HG03039 (cell line): ENCODE measurements around the gene BNC2.
"Not testable (repeated sequence)": the region's sequence is repeated elsewhere in the genome, so short reads cannot be mapped to it uniquely, and the experiment has no call there.

Experiments used
- ATAC-seq: cut with Tn5 transposase; IDR thresholded peaks from one replicate; pipeline ENCODE4 v1.9.1; 2021; ENCODE audit warnings: mild to moderate bottlenecking, moderate library complexity; ENCODE audit not compliant: unreplicated experiment

BNC2 gene, protein sequence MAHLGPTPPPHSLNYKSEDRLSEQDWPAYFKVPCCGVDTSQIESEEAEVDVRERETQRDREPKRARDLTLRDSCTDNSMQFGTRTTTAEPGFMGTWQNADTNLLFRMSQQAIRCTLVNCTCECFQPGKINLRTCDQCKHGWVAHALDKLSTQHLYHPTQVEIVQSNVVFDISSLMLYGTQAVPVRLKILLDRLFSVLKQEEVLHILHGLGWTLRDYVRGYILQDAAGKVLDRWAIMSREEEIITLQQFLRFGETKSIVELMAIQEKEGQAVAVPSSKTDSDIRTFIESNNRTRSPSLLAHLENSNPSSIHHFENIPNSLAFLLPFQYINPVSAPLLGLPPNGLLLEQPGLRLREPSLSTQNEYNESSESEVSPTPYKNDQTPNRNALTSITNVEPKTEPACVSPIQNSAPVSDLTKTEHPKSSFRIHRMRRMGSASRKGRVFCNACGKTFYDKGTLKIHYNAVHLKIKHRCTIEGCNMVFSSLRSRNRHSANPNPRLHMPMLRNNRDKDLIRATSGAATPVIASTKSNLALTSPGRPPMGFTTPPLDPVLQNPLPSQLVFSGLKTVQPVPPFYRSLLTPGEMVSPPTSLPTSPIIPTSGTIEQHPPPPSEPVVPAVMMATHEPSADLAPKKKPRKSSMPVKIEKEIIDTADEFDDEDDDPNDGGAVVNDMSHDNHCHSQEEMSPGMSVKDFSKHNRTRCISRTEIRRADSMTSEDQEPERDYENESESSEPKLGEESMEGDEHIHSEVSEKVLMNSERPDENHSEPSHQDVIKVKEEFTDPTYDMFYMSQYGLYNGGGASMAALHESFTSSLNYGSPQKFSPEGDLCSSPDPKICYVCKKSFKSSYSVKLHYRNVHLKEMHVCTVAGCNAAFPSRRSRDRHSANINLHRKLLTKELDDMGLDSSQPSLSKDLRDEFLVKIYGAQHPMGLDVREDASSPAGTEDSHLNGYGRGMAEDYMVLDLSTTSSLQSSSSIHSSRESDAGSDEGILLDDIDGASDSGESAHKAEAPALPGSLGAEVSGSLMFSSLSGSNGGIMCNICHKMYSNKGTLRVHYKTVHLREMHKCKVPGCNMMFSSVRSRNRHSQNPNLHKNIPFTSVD

DNA sequence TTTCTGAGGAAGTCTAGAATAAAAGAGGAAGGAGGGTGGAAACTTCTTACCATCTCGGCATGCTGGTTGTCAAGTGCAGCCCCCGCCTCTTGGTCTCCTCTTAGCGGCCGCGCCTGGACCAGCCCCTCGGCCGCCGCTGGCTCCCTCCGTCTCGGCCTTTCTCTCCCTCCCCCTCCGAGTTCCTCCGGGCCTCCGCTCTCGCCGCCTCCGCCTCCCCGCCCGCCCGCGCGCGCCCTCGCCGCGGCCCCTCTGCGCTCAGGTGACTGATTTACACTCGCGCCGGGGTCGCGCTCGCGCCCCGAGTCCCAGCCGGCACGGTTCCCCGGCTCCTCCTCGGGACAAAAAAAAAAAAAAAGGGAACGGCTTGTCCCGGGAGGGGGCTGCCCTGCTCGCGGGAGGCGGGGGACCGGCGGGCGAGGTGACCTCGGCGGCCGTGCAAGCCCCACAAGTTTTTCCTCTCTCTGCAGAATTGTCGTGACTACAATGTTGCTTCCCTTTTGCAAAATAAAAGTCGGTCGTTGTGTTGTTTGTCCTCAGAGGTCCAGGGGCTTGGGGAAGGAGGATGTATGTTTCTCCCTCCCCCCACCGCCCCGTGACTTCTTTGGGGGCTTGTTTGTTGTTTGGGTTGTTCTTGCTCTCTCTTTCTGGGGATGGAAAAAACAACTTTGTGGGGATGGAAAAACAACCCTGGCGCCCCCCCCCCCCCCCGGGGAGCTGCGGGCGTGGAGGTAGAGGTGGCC is at the start of gene BNC2:
Gene BNC2, minus strand, starts transcription at position 75 of the 740 bp plus-strand sequence. Its CDS starts 22 bp downstream, at position 53.
- ATAC-seq: no peak

DNA sequence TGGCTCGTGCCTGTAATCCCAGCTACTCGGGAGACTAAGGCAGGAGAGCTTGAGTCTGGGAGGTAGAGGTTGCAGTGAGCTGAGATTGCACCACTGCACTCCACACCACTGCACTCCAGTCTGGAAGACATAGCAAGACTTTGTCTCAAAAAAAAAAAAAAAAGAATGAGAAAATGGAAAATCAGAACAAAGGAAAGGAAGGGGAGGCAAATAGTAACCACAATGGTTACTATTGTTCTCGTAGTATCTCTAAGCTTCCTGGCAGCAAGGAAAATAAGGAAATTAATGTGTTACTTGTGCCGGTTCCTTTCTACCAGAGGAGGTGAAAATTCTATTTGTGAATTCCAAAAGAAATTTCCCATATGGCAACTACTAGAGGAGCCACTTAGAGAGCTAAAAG is 48.5 kb upstream of the BNC2 start:
- no peak for ATAC-seq

DNA sequence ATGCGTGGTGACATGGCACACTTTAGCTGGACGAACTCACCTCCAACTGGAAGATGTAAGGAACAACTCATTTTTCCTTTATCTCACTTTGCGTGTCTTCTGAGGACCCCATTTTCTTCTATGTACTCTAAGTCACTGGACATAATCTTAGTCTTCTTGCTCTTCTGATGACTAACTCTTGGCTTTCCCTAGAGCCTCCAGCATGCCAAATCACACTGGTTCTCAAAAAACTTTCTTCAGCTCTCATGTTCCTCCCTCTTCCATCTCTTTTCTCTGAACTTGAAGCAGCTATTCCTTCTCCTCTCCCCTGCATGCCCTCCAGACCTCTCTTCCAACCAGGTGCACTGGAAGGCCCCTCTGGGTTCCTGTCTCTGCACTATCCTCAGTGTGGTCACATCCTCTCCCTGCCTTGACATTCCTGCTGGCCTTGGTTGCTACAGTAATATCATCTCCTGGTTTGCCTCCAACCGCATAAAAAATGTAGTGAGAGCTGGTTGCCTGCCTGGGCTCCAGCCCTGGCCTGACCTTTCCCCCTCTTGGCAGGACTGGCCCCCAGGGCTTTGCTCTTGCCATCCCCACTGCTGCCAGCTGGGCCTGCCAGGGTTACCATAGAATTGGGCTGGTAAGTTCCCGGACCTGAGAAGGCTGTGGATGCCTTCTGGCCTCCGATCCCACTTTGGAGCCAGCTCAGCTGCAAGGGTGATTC is 44.8 kb upstream of the BNC2 start:
- no peak for ATAC-seq

DNA sequence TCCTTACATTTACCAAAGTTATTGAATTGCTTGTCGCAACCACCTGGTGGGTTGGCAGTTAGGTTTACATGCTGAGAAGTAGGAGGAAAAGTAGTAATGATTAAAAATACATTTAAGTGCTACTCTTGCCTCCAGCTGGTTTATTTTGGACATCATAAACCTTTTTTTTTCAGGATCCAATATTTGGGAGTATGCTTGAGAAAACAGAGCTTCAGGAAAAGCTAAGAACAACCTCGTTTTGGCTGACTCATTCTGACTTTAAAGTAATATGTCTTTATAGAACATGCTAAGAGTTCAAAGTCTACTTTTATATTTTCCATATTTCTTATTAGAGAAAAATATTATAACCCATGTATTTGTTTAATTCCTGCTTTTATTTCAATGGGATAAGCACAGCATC is 41.7 kb upstream of the BNC2 start:
- ATAC-seq: no peak

DNA sequence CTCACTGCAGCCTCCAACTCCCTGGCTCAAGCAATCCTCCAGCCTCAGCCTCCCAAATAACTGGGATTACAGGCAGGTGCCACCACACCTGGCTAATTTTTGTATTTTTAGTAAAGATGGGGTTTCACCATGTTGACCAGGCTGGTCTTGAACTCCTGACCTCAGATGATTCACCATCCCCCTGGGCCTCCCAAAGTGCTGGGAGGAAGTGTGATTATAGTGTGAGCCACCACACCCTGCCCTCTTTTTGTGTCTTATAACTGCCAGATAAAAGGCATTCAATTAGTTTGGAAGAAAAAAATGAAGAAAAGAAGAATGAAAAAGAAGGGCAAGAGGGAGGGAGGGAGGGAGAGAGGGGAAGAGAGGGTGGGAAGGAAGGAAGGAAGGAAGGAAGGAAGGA is 37.7 kb upstream of the BNC2 start:
- not testable (repeated sequence) for ATAC-seq

DNA sequence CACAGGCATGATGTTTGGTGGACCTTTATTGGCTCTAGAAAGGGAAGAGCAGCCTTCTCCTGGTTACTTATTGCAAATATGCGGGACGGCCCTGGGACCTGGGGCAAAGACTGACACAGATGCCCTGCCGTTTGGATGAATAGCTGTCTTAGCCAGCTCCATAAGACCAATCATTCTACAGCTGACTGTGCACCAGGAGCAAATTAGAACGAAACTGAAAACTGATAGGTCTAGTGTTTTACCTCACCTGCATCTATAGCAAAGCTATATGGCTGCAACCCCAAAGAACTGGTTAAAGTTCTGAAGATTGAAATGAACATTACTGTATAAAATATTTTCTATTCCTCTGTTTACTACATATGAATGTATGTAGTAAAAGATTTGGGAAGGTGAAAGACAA is 34.2 kb upstream of the BNC2 start:
- no peak for ATAC-seq

DNA sequence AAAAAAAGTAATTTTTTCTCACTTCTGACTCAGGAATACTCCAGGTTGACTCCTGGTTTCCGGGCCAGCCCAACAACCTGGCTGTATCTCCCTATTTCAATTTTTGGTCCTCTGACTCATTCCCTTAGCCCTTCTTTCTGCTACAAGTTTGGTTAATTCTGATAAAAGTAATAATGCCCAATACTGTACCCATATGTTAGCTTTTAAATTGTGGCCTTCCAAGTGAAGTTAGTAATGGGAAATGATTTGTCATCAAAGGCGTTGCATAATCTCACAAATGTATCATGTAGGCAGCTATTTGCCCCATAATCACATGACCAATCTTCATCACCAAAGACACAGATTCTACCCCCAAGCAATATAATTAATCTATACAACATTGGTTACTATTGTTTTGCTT is 31.1 kb upstream of the BNC2 start:
- ATAC-seq: no peak

DNA sequence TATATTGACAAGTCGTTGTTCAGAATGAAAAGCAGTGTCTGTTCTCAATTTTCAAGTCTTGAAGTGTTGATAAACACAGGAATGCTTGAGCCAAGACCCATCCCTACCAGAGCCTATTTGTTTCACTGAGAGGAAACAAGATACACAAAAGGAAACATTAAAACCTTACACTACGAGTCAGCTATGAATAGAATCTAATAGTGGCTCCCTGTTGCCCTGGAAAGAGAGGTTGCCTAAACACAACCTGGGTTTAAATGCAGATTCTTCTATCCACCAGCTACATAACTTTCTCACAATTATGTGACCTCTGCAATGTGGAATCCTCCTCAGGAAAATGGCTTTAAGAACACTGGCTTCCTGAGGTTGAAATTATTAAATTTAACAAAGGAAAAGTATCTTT is 29.1 kb upstream of the BNC2 start:
- no peak for ATAC-seq

DNA sequence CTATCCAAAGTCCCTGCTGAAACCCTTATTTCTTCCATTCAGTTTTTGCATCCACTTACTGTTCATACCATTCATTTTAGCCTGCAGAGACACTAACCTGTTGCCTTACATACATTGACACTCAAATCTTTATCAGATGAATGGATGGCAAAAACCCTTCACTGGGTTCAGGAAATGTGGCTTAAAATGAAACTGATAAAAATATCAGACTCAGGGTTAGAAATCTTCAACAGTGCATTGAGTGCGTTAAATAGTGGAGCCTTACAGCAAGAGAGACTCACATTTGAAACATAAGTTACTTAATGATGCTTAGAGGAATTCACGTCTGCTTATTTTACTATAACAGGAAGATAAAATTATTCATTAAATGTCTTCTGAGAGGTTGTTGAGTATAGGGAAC is 28.0 kb upstream of the BNC2 start:
- no peak for ATAC-seq

DNA sequence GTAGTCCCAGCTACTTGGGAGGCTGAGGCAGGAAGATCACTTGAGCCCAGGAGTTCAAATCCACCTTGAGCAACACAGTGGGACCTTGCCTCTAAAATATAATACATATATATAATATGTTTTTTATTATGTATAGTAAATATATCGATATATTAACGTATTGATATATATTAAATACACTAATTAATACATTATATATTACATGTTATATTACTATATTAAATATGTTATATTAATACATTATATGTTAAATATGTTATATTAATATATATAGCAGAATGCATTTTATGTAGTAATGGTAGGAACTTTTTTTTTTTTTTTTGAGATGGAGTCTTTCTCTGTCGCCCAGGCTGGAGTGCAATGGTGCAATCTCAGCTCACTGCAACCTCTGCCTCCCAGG is 18.1 kb upstream of the BNC2 start:
- no peak for ATAC-seq

DNA sequence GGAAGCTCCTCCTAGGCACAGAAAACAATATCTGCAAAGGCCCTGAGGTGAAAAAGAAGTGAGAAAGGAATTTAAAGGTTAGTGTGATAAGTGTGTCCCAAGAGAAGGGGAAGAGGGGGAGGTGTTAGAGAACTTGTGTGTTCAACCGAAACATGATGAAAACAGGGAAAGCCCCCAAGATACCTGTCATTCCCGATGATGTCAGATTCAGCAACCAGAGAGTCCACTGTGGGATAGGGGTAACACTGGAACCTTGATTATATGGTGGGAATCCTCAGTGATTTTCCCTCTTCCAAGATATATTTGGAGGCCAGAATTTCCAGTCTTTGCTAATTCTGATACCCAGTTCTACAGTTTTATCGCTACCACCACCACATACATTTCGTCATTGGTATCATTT is 15.5 kb upstream of the BNC2 start:
- ATAC-seq: no peak

DNA sequence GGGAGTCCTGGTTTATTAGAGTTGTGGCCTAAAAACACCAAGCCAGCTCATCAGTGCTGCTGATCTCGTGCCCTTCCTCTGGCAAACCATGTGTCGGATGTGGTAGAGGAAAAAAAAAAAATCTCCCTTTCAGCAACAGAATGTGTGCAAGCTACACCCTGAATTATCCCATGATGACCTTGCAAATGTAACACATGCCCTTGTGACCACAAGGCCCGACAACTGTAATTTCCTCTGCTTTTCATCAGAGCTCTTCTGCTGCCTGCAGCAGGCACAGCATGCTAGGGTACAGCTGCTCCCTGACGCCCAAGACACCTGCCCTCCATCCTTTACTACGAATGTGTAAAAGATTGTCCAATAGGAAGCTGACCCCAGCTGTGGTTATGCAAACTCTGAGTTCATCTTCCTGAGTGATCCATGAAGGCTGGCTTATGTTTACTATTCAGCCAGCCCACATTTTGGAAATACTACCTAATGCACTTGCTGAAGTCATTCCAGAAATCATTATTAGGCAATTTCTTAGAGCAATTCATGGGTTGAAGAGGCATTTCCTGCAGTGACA is 14.6 kb upstream of the BNC2 start:
- no peak for ATAC-seq

DNA sequence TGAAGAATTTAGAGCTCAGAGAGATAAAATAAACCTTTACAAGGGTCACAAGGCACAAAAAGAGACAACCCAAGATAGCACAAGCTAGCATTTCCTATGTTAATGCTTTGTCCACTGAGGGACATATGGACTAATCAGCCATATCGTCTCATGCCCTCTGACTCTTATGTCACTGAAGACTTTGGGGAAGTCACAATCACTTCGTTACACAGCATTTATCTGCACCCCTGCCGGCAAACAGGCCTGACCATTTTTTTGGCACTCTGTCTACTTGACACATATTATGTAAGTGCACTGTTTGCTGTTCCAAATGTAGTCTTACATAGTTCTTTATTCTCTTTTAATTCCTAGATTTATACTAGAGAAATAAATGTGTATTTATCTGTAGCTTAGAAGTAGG is 13.9 kb upstream of the BNC2 start:
- no peak for ATAC-seq

DNA sequence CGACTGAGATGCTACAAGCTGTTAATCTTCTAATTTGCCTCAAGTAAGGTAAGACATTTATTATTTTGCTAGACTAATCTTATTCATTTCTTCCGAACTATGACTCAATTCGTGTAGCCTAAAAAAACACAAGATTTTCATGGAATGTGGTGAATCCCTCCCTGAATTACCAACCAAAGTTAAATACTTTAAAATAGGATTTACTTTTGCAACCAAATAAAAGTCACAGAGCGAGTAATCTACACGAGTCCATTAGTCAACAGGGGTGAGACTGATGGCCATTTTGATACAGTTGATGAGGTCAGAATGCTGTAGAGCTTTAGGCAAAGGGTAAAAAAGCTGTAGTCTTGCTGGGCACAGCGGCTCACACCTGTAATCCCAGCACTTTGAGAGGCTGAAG is 13.1 kb upstream of the BNC2 start:
- ATAC-seq: no peak

DNA sequence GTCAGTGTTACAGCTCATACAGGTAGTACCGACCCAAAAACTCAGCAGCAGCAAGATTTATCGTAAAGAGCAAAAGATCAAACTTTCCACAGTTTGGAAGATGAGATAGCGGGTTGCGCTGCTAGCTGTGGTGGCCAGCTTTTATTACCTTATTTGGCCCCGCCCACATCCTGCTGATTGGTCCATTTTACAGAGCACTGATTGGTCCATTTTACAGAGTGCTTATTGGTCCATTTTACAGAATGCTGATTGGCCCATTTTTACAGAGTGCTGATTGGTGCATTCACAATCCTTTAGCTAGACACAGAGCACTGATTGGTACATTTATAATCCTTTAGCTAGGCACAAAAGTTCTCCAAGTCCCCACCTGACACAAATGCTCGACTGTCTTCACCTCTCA is 12.0 kb upstream of the BNC2 start:
- not testable (repeated sequence) for ATAC-seq

DNA sequence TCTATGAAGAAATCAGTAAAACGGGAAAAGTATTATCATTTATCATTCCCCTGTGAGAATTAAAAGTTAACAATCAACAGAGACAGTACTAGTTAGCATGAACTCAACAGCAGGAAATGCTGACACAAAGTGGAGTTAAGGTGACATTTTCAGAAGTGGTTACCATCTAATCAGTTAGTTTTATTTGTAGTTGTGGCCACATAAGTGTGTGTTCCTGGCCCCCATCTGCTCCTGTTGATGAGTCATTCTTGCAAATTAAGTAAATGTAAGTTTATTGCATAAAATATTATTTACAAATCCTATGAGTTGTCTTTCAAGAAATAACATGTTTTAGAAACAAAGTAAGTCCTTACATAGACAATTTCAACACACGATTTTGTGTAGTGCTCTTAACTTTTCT is 8.9 kb upstream of the BNC2 start:
- ATAC-seq: no peak

DNA sequence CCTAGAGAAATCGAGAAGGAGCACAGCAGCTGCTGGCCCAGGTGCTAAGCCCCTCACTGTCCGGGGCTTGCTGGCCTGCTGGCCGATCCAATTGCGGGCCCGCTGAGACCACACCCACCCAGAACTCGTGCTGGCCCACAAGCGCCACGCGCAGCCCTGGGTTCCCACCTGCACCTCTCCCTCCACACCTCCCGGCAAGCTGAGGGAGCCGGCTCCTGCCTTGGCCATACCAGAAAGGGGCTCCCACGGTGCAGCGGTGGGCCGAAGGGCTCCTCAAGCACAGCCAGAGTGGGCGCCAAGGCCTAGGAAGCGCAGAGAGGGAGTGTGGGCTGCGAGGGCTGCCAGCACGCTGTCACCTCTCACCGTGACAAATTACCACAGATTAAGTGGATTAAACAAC is 6.8 kb upstream of the BNC2 start:
- ATAC-seq: no peak

DNA sequence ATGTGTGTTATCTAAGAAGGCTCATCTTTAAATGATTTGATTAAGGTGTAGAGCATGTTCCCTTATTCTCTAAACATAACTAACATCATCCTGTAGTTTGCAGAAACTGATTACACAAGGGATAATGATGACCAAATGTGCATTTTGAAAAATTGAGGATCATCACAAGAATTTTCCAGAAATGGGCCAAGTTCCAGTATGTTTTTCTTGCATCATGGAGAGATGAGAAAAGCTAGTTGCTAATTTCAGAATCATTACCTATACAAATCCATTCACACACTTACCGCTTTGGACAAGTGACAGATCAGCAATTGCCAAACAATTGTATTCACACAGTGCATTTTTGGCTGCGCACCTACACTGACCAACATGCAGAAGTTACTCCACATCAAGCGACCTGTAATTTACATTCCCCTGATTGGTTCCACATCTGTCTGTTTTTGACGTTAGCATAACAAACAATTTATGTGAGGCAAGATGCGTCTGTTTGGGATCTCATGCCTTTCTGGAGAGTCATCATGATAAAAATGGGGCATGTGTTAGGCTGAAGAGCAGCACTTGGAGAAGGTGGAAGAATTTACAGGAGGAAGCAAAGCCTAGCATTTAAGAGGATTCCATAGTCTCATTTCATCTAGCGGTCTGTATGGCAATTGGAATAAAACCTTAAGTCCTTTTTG is 2.8 kb upstream of the BNC2 start:
- ATAC-seq: no peak

DNA sequence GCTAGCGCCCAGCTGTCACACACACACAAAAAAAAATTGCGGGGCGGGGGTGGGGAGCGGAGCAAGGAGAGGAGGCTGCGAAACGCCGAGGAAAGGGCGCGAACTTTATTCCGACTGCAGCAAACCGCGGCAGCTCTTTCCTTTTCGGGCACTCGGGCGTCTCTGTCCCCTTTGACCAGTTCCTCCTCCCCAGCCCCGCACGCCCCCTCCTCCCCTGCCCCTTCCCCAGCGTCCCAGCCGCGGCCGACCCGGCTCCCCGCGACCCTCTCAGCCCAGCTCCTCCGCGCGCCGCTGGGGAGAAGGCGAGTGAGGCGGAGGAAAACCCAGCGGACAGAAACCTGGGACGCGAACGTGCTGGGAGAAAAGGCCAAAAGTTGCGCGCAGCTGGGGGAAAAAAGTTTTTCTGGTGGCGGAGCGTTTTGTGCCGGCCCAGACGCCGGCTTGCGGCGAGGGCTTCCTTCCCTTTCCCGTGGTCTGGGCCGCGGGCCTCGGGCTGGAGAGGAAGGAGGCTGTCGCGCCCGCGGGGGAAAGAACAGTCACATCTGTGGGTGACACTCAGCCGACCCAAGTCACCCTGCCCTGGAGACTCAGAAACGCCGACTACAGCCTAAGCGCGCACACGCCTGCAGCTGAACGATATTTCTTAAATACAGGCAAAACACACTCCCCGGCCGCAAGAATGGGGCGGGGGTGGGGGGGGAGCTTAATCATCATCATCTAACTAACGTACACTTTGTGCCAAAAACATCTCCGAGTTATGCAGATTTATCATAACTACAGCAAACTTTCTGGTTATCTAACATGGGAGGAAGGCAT is 1.1 kb upstream of the BNC2 start:
- ATAC-seq: no peak
